ENCODE measurements around the gene MAST4. TPM values are rescaled to one million over a fixed set of nuclear protein-coding genes. Genes with fewer than 3 reads are reported as not detected.

MAST4 gene
- total RNA-seq, 2 donors from 2014 or later, result 11.0 to 11.5 TPM

GRCh38 chr5:66882606-66883227, 286.5 kb downstream of the MAST4 start:
- H3K9me3 Mint-ChIP-seq, result no peaks in the 10 kb centered on the region
- Histone ChIP-seq H3K27ac (ENCODE audit: low read depth, low read length) (no peak overlapping the region), H3K4me1 (ENCODE audit: control insufficient read depth, insufficient read depth, low read length) (no peaks in the 10 kb centered on the region), H3K9me3 (ENCODE audit: control insufficient read depth, low read length) (no peaks in the 10 kb centered on the region), H3K4me3 (ENCODE audit: low read length) (no peak overlapping the region), H3K9ac (ENCODE audit: extremely low read depth, low read length, poor library complexity, severe bottlenecking) (no peak overlapping the region), H3K36me3 (ENCODE audit: control insufficient read depth, insufficient read depth, low read length) (no peaks in the 10 kb centered on the region), H3K27me3 (ENCODE audit: control insufficient read depth, insufficient read depth, low read length, poor library complexity, severe bottlenecking) (no peaks in the 10 kb centered on the region)
- H3K4me1 Mint-ChIP-seq, result peaks cover 6% of the 10 kb centered on the region
- no peak for DNase-seq
- no peak overlapping the region for H3K27ac Mint-ChIP-seq
- no peak for TF ChIP-seq CTCF (conservative IDR thresholded peaks at IDR 0.05)
- 84 to 90% methylated on average over 2 to 3 of the region's 3 CpGs for WGBS, 2 experiments (ENCODE audit: insufficient coverage in 1 of 2, insufficient read length in 1 of 2)
- no peak overlapping the region for H3K4me3 Mint-ChIP-seq
- no peaks in the 10 kb centered on the region for H3K36me3 Mint-ChIP-seq (ENCODE audit: low read depth)
- H3K27me3 Mint-ChIP-seq (ENCODE audit: insufficient read depth), result no peaks in the 10 kb centered on the region

- TF ChIP-seq CTCF (conservative IDR thresholded peaks at IDR 0.05), result no peak
- H3K4me3 Mint-ChIP-seq, result no peak overlapping the region
- no peaks in the 10 kb centered on the region for H3K36me3 ChIP-seq (ENCODE audit: control insufficient read depth, insufficient read depth, low read length)
- H3K4me1 ChIP-seq (ENCODE audit: control insufficient read depth, insufficient read depth, low read length), result no peaks in the 10 kb centered on the region
- H3K4me3 ChIP-seq (ENCODE audit: low read length), result no peak overlapping the region
- no peak overlapping the region for H3K9ac ChIP-seq (ENCODE audit: extremely low read depth, low read length, poor library complexity, severe bottlenecking)
- WGBS, 2 experiments (ENCODE audit: insufficient coverage in 1 of 2, insufficient read length in 1 of 2), result 86 to 98% methylated on average over 7 to 10 of the region's 10 CpGs
- no peak overlapping the region for H3K27ac Mint-ChIP-seq
- no peak for DNase-seq
- H3K27ac ChIP-seq (ENCODE audit: low read depth, low read length), result no peak overlapping the region
- no peaks in the 10 kb centered on the region for H3K36me3 Mint-ChIP-seq (ENCODE audit: low read depth)
- H3K9me3 ChIP-seq (ENCODE audit: control insufficient read depth, low read length), result no peaks in the 10 kb centered on the region
- no peaks in the 10 kb centered on the region for H3K27me3 ChIP-seq (ENCODE audit: control insufficient read depth, insufficient read depth, low read length, poor library complexity, severe bottlenecking)
- H3K27me3 Mint-ChIP-seq (ENCODE audit: insufficient read depth), result no peaks in the 10 kb centered on the region
- H3K4me1 Mint-ChIP-seq, result peaks cover 6% of the 10 kb centered on the region
- H3K9me3 Mint-ChIP-seq, result no peaks in the 10 kb centered on the region
Measured at GRCh38 chr5:66884564-66885243, 288.5 kb downstream of the MAST4 start.

DNA sequence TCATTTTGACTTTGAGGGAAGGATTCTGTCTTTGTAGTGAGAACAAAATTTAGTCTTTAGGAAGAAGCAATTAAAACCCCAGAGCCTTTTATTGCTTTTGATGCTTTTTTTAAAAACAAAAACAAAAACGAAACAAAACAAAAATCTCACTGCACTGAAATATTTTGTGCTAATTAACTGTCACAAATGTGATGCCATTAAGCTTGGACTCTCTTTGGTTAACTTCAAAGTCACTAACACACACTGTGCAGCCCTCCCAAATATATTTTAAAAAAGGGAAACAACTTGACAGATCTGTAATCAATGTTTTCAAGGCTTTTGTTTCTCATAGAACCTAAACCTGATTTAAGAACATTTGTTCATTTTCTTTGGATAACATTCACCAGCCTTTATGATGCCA, 290.7 kb downstream of the MAST4 start:
- WGBS, 2 experiments (ENCODE audit: insufficient coverage in 1 of 2, insufficient read length in 1 of 2), result 80 to 90% methylated on average over 1 of the region's 1 CpG
- no peak overlapping the region for H3K27ac Mint-ChIP-seq
- H3K4me3 Mint-ChIP-seq, result no peak overlapping the region
- TF ChIP-seq CTCF (conservative IDR thresholded peaks at IDR 0.05), result no peak
- Histone ChIP-seq H3K27ac (ENCODE audit: low read depth, low read length) (no peak overlapping the region), H3K9ac (ENCODE audit: extremely low read depth, low read length, poor library complexity, severe bottlenecking) (no peak overlapping the region), H3K36me3 (ENCODE audit: control insufficient read depth, insufficient read depth, low read length) (no peaks in the 10 kb centered on the region), H3K9me3 (ENCODE audit: control insufficient read depth, low read length) (no peaks in the 10 kb centered on the region), H3K27me3 (ENCODE audit: control insufficient read depth, insufficient read depth, low read length, poor library complexity, severe bottlenecking) (no peaks in the 10 kb centered on the region), H3K4me3 (ENCODE audit: low read length) (no peak overlapping the region), H3K4me1 (ENCODE audit: control insufficient read depth, insufficient read depth, low read length) (no peaks in the 10 kb centered on the region)
- no peaks in the 10 kb centered on the region for H3K36me3 Mint-ChIP-seq (ENCODE audit: low read depth)
- no peak for DNase-seq
- H3K9me3 Mint-ChIP-seq, result no peaks in the 10 kb centered on the region
- H3K27me3 Mint-ChIP-seq (ENCODE audit: insufficient read depth), result no peaks in the 10 kb centered on the region
- H3K4me1 Mint-ChIP-seq, result peaks cover 15% of the 10 kb centered on the region

Data from endodermal cell (in vitro differentiated cells).